H1 (cell line): Measurements from ENCODE around the gene RPP25. TPM values are rescaled to one million over a fixed set of nuclear protein-coding genes. Genes with fewer than 3 reads are reported as not detected.

ENCODE experiments used
- CTCF ChIA-PET: fragments of 300-600 bp; sonication (Branson Sonifier 250); formaldehyde crosslinking; loops from one replicate; lab custom pipeline; 2021; ENCODE audit not compliant: partially characterized antibody; lab: Charles Lee
- POLR2A ChIA-PET: fragments of 300-600 bp; sonication (Branson Sonifier 250); formaldehyde crosslinking; loops from one replicate; lab custom pipeline; 2021; ENCODE audit warnings: inconsistent platforms; ENCODE audit not compliant: partially characterized antibody; lab: Charles Lee
- DNase-seq, 2 experiments: peaks; one replicate each; pipeline versions ENCODE4 v3.0.0 to v3.0.0-alpha.2; 2010 to 2022; ENCODE audit warnings: low spot score in 2 of 2, low read depth in 1 of 2, mixed read lengths in 1 of 2
- FAIRE-seq: peaks from 2 replicates; lab custom pipeline; 2011; peaks lifted over from hg19 to GRCh38; lab: Jason Lieb, UNC
- H2AFZ ChIP-seq: 2 replicates; pipeline ENCODE4 v1.8.1; 2012; ENCODE audit warnings: low read length, inconsistent platforms
- H2AK5ac ChIP-seq: 2 replicates; pipeline ENCODE4 v1.6.1; 2013; ENCODE audit warnings: low read depth, low read length
- H2BK120ac ChIP-seq: replicated peaks from 2 replicates; pipeline ENCODE3; 2013; ENCODE audit warnings: low read depth, low read length, inconsistent platforms
- H2BK12ac ChIP-seq: 2 replicates; pipeline ENCODE4 v1.6.1; 2013; ENCODE audit warnings: low read depth, low read length
- H2BK15ac ChIP-seq: 2 replicates; pipeline ENCODE4 v1.6.1; 2013; ENCODE audit warnings: low read length
- H2BK20ac ChIP-seq: 2 replicates; pipeline ENCODE4 v1.6.1; 2013; ENCODE audit warnings: low read length
- H2BK5ac ChIP-seq: 2 replicates; pipeline ENCODE4 v1.6.1; 2013; ENCODE audit warnings: low read depth, low read length
- H3K14ac ChIP-seq: 2 replicates; pipeline ENCODE4 v1.6.1; 2013; ENCODE audit warnings: inconsistent platforms; ENCODE audit not compliant: insufficient read length
- H3K18ac ChIP-seq: 2 replicates; pipeline ENCODE4 v1.6.1; 2013; ENCODE audit warnings: low read length; ENCODE audit errors: extremely low read depth
- H3K23ac ChIP-seq: 2 replicates; pipeline ENCODE4 v1.6.1; 2013; ENCODE audit warnings: inconsistent platforms; ENCODE audit not compliant: insufficient read length
- H3K23me2 ChIP-seq: 2 replicates; pipeline ENCODE4 v1.6.1; 2013; ENCODE audit warnings: low read depth, low read length
- H3K27ac ChIP-seq: 2 replicates; pipeline ENCODE4 v1.6.1; 2011; ENCODE audit warnings: low read depth, low read length, inconsistent platforms
- H3K27me3 ChIP-seq, 4 experiments: replicated peaks in 1 of 4; 1 replicate in 1 of 4; 2 replicates in 3 of 4; pipeline versions ENCODE4 v1.6.1 to v1.8.1; 2011 to 2013; ENCODE audit warnings: low read length in 3 of 4, mild to moderate bottlenecking in 3 of 4, inconsistent platforms in 2 of 4, mixed read lengths in 2 of 4, moderate library complexity in 1 of 4; ENCODE audit not compliant: control insufficient read depth in 3 of 4, insufficient read depth in 3 of 4; ENCODE audit errors: extremely low read depth in 1 of 4
- H3K36me3 ChIP-seq, 4 experiments: 2 replicates each; pipeline versions ENCODE4 v1.6.1 to v1.8.1; 2011 to 2013; ENCODE audit warnings: mild to moderate bottlenecking in 4 of 4, low read length in 3 of 4, moderate library complexity in 2 of 4, control low read depth in 1 of 4, inconsistent platforms in 1 of 4; ENCODE audit not compliant: insufficient read depth in 4 of 4, control insufficient read depth in 2 of 4
- H3K4ac ChIP-seq: replicated peaks from 2 replicates; pipeline ENCODE3; 2013; ENCODE audit warnings: low read length, low read depth, mixed read lengths, inconsistent platforms; ENCODE audit not compliant: insufficient read length
- H3K4me1 ChIP-seq, 4 experiments: replicated peaks in 1 of 4; 1 replicate in 1 of 4; 2 replicates in 3 of 4; pipeline versions ENCODE4 v1.6.1 to v1.8.1; 2011 to 2013; ENCODE audit warnings: low read length in 3 of 4, inconsistent platforms in 2 of 4, mixed read lengths in 1 of 4; ENCODE audit not compliant: insufficient read depth in 4 of 4, control insufficient read depth in 3 of 4
- H3K4me2 ChIP-seq, 2 experiments: 2 replicates each; pipeline versions ENCODE4 v1.6.1 to v1.8.1; 2011 to 2013; ENCODE audit warnings: low read depth in 2 of 2, low read length in 2 of 2, control low read depth in 1 of 2, inconsistent platforms in 1 of 2, mild to moderate bottlenecking in 1 of 2; ENCODE audit not compliant: insufficient read depth in 1 of 2
- H3K4me3 ChIP-seq, 4 experiments: fragments of 200-600, 300-600 bp in 1 of 4; sonication (generic), shearing (Covaris generic), sonication (Bioruptor Twin) in 1 of 4; 2 replicates each; pipeline versions ENCODE4 v1.5.1 to v1.8.1; 2011 to 2016; ENCODE audit warnings: low read length in 4 of 4, low read depth in 3 of 4, control low read depth in 2 of 4, inconsistent platforms in 2 of 4, mild to moderate bottlenecking in 2 of 4, mixed read lengths in 1 of 4, moderate library complexity in 1 of 4; ENCODE audit not compliant: insufficient read depth in 2 of 4; ENCODE audit errors: extremely low read depth in 1 of 4
- H3K56ac ChIP-seq: replicated peaks from 2 replicates; pipeline ENCODE3; 2013; ENCODE audit warnings: low read depth, mild to moderate bottlenecking, mixed read lengths, low read length, inconsistent platforms; ENCODE audit not compliant: insufficient read length
- H3K79me1 ChIP-seq: 2 replicates; pipeline ENCODE4 v1.6.1; 2013; ENCODE audit warnings: low read depth, low read length, control low read depth
- H3K79me2 ChIP-seq, 2 experiments: 2 replicates each; pipeline versions ENCODE4 v1.6.1 to v1.8.1; 2012 to 2013; ENCODE audit warnings: low read length in 2 of 2, mild to moderate bottlenecking in 2 of 2, inconsistent platforms in 1 of 2; ENCODE audit not compliant: insufficient read depth in 2 of 2, control insufficient read depth in 1 of 2
- H3K9ac ChIP-seq, 4 experiments: replicated peaks in 1 of 4; 1 replicate in 1 of 4; 2 replicates in 3 of 4; pipeline versions ENCODE4 v1.6.1 to v1.8.1; 2011 to 2013; ENCODE audit warnings: low read depth in 3 of 4, low read length in 3 of 4, control low read depth in 2 of 4, mild to moderate bottlenecking in 2 of 4, moderate library complexity in 2 of 4, inconsistent platforms in 1 of 4; ENCODE audit errors: extremely low read depth in 1 of 4
- H3K9me3 ChIP-seq, 2 experiments: 2 replicates each; pipeline versions ENCODE4 v1.6.1 to v1.8.1; 2012 to 2013; ENCODE audit warnings: mild to moderate bottlenecking in 2 of 2, moderate library complexity in 2 of 2, control low read depth in 1 of 2, inconsistent platforms in 1 of 2, low read depth in 1 of 2, low read length in 1 of 2, mixed read lengths in 1 of 2; ENCODE audit not compliant: insufficient read depth in 2 of 2
- H4K20me1 ChIP-seq, 2 experiments: replicated peaks in 1 of 2; 2 replicates each; pipeline versions ENCODE3 to v1.8.1; 2011 to 2013; ENCODE audit warnings: inconsistent platforms in 2 of 2, low read length in 2 of 2, mild to moderate bottlenecking in 1 of 2; ENCODE audit not compliant: insufficient read depth in 2 of 2, control insufficient read depth in 1 of 2
- H4K5ac ChIP-seq: 2 replicates; pipeline ENCODE4 v1.6.1; 2013; ENCODE audit warnings: low read length, low read depth, mixed read lengths, inconsistent platforms; ENCODE audit not compliant: insufficient read length
- H4K8ac ChIP-seq: 2 replicates; pipeline ENCODE4 v1.8.0; 2013; ENCODE audit warnings: mild to moderate bottlenecking, moderate library complexity, low read length, inconsistent platforms; ENCODE audit not compliant: insufficient read depth; ENCODE audit errors: extremely low read depth
- H4K91ac ChIP-seq: replicated peaks from 2 replicates; pipeline ENCODE3; 2013; ENCODE audit warnings: low read length, mixed read lengths, inconsistent platforms; ENCODE audit not compliant: insufficient read length
- ASH2L ChIP-seq: fragments of 200-600, 300-600 bp; sonication (generic); IDR thresholded peaks from one replicate; pipeline ENCODE4 v1.7.1; 2017; ENCODE audit warnings: low read length
- CREB1 ChIP-seq: IDR thresholded peaks from 2 replicates; pipeline ENCODE4 v1.6.1; 2012; ENCODE audit warnings: inconsistent platforms
- EP300 ChIP-seq, 2 experiments: IDR thresholded peaks; 1 replicate in 1 of 2; 2 replicates in 1 of 2; pipeline ENCODE4 v1.6.1; 2011 to 2012; ENCODE audit warnings: low read depth in 2 of 2, low read length in 2 of 2, mild to moderate bottlenecking in 2 of 2, borderline replicate concordance in 1 of 2, inconsistent platforms in 1 of 2, moderate library complexity in 1 of 2
- EZH2 ChIP-seq: fragments of 200-600 bp; sonication (generic); IDR thresholded peaks from 2 replicates; pipeline ENCODE4 v1.7.1; 2012; ENCODE audit warnings: low read depth, mild to moderate bottlenecking, moderate library complexity, low read length, inconsistent platforms; ENCODE audit not compliant: severe bottlenecking
- GABPA ChIP-seq: IDR thresholded peaks from 2 replicates; pipeline ENCODE4 v1.6.1; 2011; ENCODE audit warnings: mild to moderate bottlenecking, low read length, moderate library complexity, borderline replicate concordance; ENCODE audit not compliant: insufficient read depth
- KDM4A ChIP-seq: IDR thresholded peaks from one replicate; pipeline ENCODE4 v1.7.1; 2012; ENCODE audit warnings: low read depth, mild to moderate bottlenecking, moderate library complexity, low read length, inconsistent platforms; ENCODE audit not compliant: severe bottlenecking
- USF2 ChIP-seq: IDR thresholded peaks from 2 replicates; pipeline ENCODE4 v1.6.1; 2011; ENCODE audit warnings: low read length, improper control_type of control experiment
- YY1 ChIP-seq: IDR thresholded peaks from 2 replicates; pipeline ENCODE4 v1.6.1; 2011; ENCODE audit warnings: low read depth, mild to moderate bottlenecking, low read length
- WGBS, 2 experiments: shearing (Covaris generic) in 1 of 2; methylation state at CpG; one replicate each; pipeline versions ENCODE4 v1.1.6 to v1.1.7; 2013 to 2015; ENCODE audit warnings: low lambda C conversion rate in 2 of 2, mixed read lengths in 2 of 2, inconsistent platforms in 1 of 2, low coverage in 1 of 2, missing lambda C conversion rate in 1 of 2; ENCODE audit not compliant: insufficient replicate concordance in 2 of 2, insufficient coverage in 1 of 2, insufficient read length in 1 of 2; ENCODE audit errors: extremely low coverage in 1 of 2, missing lambda C conversion rate in 1 of 2; 5-methylcytosine and 5-hydroxymethylcytosine counted together
- polyA plus RNA-seq, 7 experiments: library from polyadenylated mRNA; depleted of rRNA in 3 of 7; stranded (reverse) in 5 of 7; unstranded in 2 of 7; fragments of >200 nt in 5 of 7; fragments of 200-250 nt in 2 of 7; gene quantifications; 1 replicate in 5 of 7; 2 replicates in 1 of 7; 4 replicates in 1 of 7; pipeline versions ENCODE4 v1.2.1 to v1.2.3, GENCODE V29; 2011 to 2013; ENCODE audit warnings: missing spikeins in 2 of 7, mixed read lengths in 2 of 7
- total RNA-seq: library from RNA; stranded (reverse); fragmentation: NEBNext Ultra II Directional; extraction: Animal tissue kit (Norgen Biotek cat#: 25700); gene quantifications from 2 replicates; pipeline ENCODE4 v1.2.1, GENCODE V29; 2021

The RPP25 gene
- total and polyA plus RNA-seq, 2 of the 8 experiments (the other 6 are each of a cell fraction or from before 2014, with no cell fraction given), result 17.4 to 19.8 TPM

GRCh38 chr15:74955796-74956647, 550 bp downstream of the RPP25 start:
- Histone ChIP-seq H3K18ac (peak overlapping the region; percentile 93), H2BK20ac (no peak overlapping the region), H4K91ac (peak overlapping the region; percentile 97), H3K4me2 (peak overlapping the region; percentile 95 to 98), H3K23ac (no peak overlapping the region), H3K79me2 (peaks cover 0 to 19% of the 10 kb centered on the region in 2 experiments; a peak in 2 of 4 replicates), H3K36me3 (no peaks in the 10 kb centered on the region), H2BK120ac (peak overlapping the region; percentile 54), H3K56ac (peak overlapping the region; percentile 56), H2BK15ac (no peak overlapping the region; the same call in 1 of the 2 replicates), H4K8ac (peak overlapping the region; percentile 91), H3K9ac (peak overlapping the region; percentile 35 to 89 (median 56); a peak in 6 of 7 replicates), H3K4me1 (peaks cover 0 to 24% (median 13%) of the 10 kb centered on the region in 4 experiments; a peak in 6 of 7 replicates), H3K4ac (peak overlapping the region; percentile 3), H3K4me3 (peak overlapping the region; percentile 41 to 77 (median 69)), H2AK5ac (no peak overlapping the region), H3K27me3 (peaks cover 5 to 34% (median 33%) of the 10 kb centered on the region in 4 experiments), H4K20me1 (peaks cover 0 to 4% of the 10 kb centered on the region in 2 experiments), H3K9me3 (no peaks in the 10 kb centered on the region), H3K23me2 (peaks cover 38% of the 10 kb centered on the region), H2BK5ac (peak overlapping the region; percentile 49; the same call in 1 of the 2 replicates), H3K27ac (peak overlapping the region; percentile 33; the same call in 1 of the 2 replicates), H2BK12ac (peak overlapping the region; percentile 92; the same call in 1 of the 2 replicates), H3K79me1 (0 out of 2 replicates have a peak, but pooled peaks cover 1% of the 10 kb centered on the region), H3K14ac (no peak overlapping the region), H4K5ac (peak overlapping the region; percentile 61), H2AFZ (no peak overlapping the region)
- ChIA-PET POLR2A (interaction anchor here (0.7 to 5.7 kb wide), 14 partner anchors 9 to 249 kb away, joined by 3 to 29 read pairs (median 5); partner anchors contain the start of genes C15orf39, COX5A, FAM219B and PPCDC), CTCF (interaction anchor here (0.6 to 4.6 kb wide), 18 partner anchors 8 to 184 kb away, joined by 3 to 20 read pairs (median 4); partner anchors contain the start of genes COX5A and SCAMP5)
- DNase-seq, result peak in 1 of 2 experiments; percentile 84
- FAIRE-seq, result no peak
- WGBS, 2 experiments, result 4% methylated on average over 84 of the region's 88 CpGs; no CpG with 5 or more reads in 1 of the 2 experiments
- TF ChIP-seq ASH2L (peak; percentile 69), EZH2 (peak; percentile 61), CREB1 (peak; percentile 62), GABPA (peak; percentile 13; the same call in 1 of the 2 replicates), EP300 (IDR thresholded peaks at IDR 0.05; ENCODE audit: borderline replicate concordance in 1 of 2, low read depth in 2 of 2, low read length in 2 of 2) (no peak), USF2 (peak; percentile 80), YY1 (0 out of 2 replicates have a peak, but pooled peaks have one; percentile 47), KDM4A (peak; percentile 98)
